Measurements from ENCODE around the gene PAN3.

DNA sequence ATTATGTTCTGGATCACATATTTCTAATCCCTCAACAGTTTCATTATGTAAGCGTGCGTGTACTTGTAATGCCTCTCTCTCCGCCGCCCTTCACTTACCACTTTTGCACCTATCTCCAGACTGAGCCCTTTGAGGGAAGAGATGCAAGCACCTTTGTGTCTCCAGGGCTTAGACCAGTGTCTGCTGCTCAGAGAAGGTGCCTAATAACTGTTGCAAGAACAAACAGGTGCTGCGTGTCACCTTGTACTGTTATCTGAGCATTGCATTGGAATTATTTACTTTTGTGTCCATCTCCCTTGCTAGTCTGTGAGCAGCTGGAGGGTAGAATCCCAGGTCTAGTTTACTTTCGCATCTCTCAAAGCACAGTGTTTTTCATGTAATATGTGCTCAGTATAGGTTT is 200.4 kb downstream of the PAN3 start:
- no peak for TF ChIP-seq POLR2A (IDR thresholded peaks at IDR 0.05; ENCODE audit: control extremely low read depth in 1 of 2, low read depth in 2 of 2, low read length in 2 of 2)
- TF ChIP-seq, protein P1, sequence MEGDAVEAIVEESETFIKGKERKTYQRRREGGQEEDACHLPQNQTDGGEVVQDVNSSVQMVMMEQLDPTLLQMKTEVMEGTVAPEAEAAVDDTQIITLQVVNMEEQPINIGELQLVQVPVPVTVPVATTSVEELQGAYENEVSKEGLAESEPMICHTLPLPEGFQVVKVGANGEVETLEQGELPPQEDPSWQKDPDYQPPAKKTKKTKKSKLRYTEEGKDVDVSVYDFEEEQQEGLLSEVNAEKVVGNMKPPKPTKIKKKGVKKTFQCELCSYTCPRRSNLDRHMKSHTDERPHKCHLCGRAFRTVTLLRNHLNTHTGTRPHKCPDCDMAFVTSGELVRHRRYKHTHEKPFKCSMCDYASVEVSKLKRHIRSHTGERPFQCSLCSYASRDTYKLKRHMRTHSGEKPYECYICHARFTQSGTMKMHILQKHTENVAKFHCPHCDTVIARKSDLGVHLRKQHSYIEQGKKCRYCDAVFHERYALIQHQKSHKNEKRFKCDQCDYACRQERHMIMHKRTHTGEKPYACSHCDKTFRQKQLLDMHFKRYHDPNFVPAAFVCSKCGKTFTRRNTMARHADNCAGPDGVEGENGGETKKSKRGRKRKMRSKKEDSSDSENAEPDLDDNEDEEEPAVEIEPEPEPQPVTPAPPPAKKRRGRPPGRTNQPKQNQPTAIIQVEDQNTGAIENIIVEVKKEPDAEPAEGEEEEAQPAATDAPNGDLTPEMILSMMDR (IDR thresholded peaks at IDR 0.05; ENCODE audit: control extremely low read depth in 1 of 3, insufficient read depth in 1 of 3, low read depth in 1 of 3, low read length in 3 of 3), result no peak
- TF ChIP-seq POU5F1 (IDR thresholded peaks at IDR 0.05; ENCODE audit: low read depth, low read length), result no peak
- TF ChIP-seq YY1 (IDR thresholded peaks at IDR 0.05; ENCODE audit: low read depth, low read length), result no peak
- TF ChIP-seq RAD21 (IDR thresholded peaks at IDR 0.05 in 1 of 2, conservative IDR thresholded peaks at IDR 0.05 in 1 of 2; ENCODE audit: low read depth in 2 of 2, low read length in 2 of 2), result no peak
- no peak for TF ChIP-seq TCF12 (IDR thresholded peaks at IDR 0.05; ENCODE audit: low read depth, low read length)
- TF ChIP-seq ZNF274 (IDR thresholded peaks at IDR 0.05; ENCODE audit: borderline replicate concordance, extremely low read depth, low read length), result no peak
